ENCODE data around the gene IL4I1. TPM values are rescaled to one million over a fixed set of nuclear protein-coding genes. Genes with fewer than 3 reads are reported as not detected.
"Not testable (repeated sequence)": the region's sequence is repeated elsewhere in the genome, so short reads cannot be mapped to it uniquely, and the experiment has no call there.

The IL4I1 gene
- total RNA-seq, 1 experiment from 2014 or later, result not detected

GRCh38 chr19:49927526-49928264 lies 31.0 kb upstream of the IL4I1 start:
- no peak for TF ChIP-seq CTCF (IDR thresholded peaks at IDR 0.05; ENCODE audit: unreplicated experiment)
- CTCF ChIA-PET, result interaction anchor here (0.6 kb wide), 1 partner anchor 457 kb away, joined by 4 read pairs; no protein-coding TSS in a partner anchor
- H3K4me1 Mint-ChIP-seq (ENCODE audit: insufficient read depth, unreplicated experiment), result peaks cover 16% of the 10 kb centered on the region
- H3K4me3 Mint-ChIP-seq (ENCODE audit: unreplicated experiment), result peak overlapping the region; percentile 85
- DNase-seq (ENCODE audit: unreplicated experiment), result no peak
- BruUV-seq (replicated peaks), result no TSS peak
- H3K27me3 Mint-ChIP-seq (ENCODE audit: insufficient read depth, unreplicated experiment), result no peaks in the 10 kb centered on the region
- no peaks in the 10 kb centered on the region for H3K9me3 Mint-ChIP-seq (ENCODE audit: unreplicated experiment)
- intact Hi-C loops (cut with micrococcal nuclease), result loop anchor here (2.0 kb wide), 2 partner anchors 51 to 161 kb away; partner anchors contain the start of genes AKT1S1, AP2A1 and TBC1D17
- POLR2A ChIA-PET, result interaction anchor here (0.7 to 4.1 kb wide), 13 partner anchors 8 to 348 kb away, joined by 3 to 35 read pairs (median 5); partner anchors contain the start of genes AKT1S1, PNKP, PTOV1 and RRAS
- H3K27ac Mint-ChIP-seq (ENCODE audit: low read depth, unreplicated experiment), result peak overlapping the region; percentile 90
- H3K36me3 Mint-ChIP-seq (ENCODE audit: insufficient read depth, unreplicated experiment), result peaks cover 65% of the 10 kb centered on the region

DNA sequence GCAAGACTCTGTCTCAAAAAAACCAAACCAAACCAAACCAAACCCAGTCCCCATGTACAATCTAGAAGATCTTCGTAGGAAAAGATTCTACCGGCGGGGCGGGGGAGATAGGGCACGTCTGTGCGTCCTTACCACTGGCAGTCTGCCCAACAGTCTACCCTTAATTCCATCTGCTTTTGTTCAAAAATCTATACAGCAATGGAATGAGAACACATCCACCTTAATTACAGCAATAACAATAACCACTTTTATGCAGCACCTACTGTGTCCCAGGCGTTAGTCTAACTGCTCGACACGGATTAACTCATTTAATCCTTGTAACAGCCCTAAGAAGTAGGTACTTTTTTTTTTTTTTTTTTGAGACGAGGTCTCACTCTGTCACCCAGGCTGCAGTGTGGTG lies 29.8 kb upstream of the IL4I1 start:
- Mint-ChIP-seq H3K4me3 (ENCODE audit: unreplicated experiment) (no peak overlapping the region), H3K27me3 (ENCODE audit: insufficient read depth, unreplicated experiment) (no peaks in the 10 kb centered on the region), H3K9me3 (ENCODE audit: unreplicated experiment) (no peaks in the 10 kb centered on the region), H3K4me1 (ENCODE audit: insufficient read depth, unreplicated experiment) (peaks cover 22% of the 10 kb centered on the region), H3K36me3 (ENCODE audit: insufficient read depth, unreplicated experiment) (peaks cover 63% of the 10 kb centered on the region), H3K27ac (ENCODE audit: low read depth, unreplicated experiment) (no peak overlapping the region)
- POLR2A ChIA-PET, result no interaction called here
- BruUV-seq (replicated peaks), result no TSS peak
- intact Hi-C loops (cut with micrococcal nuclease), result no loop called here
- CTCF ChIA-PET, result no interaction called here
- no peak for DNase-seq (ENCODE audit: unreplicated experiment)
- no peak for TF ChIP-seq CTCF (IDR thresholded peaks at IDR 0.05; ENCODE audit: unreplicated experiment)

- CTCF ChIA-PET, result no interaction called here
- Mint-ChIP-seq H3K9me3 (ENCODE audit: unreplicated experiment) (no peaks in the 10 kb centered on the region), H3K4me1 (ENCODE audit: insufficient read depth, unreplicated experiment) (peaks cover 23% of the 10 kb centered on the region), H3K4me3 (ENCODE audit: unreplicated experiment) (no peak overlapping the region), H3K27me3 (ENCODE audit: insufficient read depth, unreplicated experiment) (no peaks in the 10 kb centered on the region), H3K27ac (ENCODE audit: low read depth, unreplicated experiment) (no peak overlapping the region), H3K36me3 (ENCODE audit: insufficient read depth, unreplicated experiment) (peaks cover 57% of the 10 kb centered on the region)
- intact Hi-C loops (cut with micrococcal nuclease), result no loop called here
- no peak for DNase-seq (ENCODE audit: unreplicated experiment)
- POLR2A ChIA-PET, result no interaction called here
- no peak for TF ChIP-seq CTCF (IDR thresholded peaks at IDR 0.05; ENCODE audit: unreplicated experiment)
- BruUV-seq (replicated peaks), result no TSS peak
Observed at GRCh38 chr19:49925486-49925885, 28.8 kb upstream of the IL4I1 start.

GRCh38 chr19:49924881-49925210 lies 28.2 kb upstream of the IL4I1 start:
- BruUV-seq (replicated peaks); DNase-seq (ENCODE audit: unreplicated experiment); intact Hi-C loops (cut with micrococcal nuclease); H3K9me3 Mint-ChIP-seq (ENCODE audit: unreplicated experiment); H3K27me3 Mint-ChIP-seq (ENCODE audit: insufficient read depth, unreplicated experiment); H3K27ac Mint-ChIP-seq (ENCODE audit: low read depth, unreplicated experiment); H3K4me3 Mint-ChIP-seq (ENCODE audit: unreplicated experiment): not testable (repeated sequence)
- ChIA-PET POLR2A (interaction anchor here (0.6 to 0.9 kb wide), 2 partner anchors 38 to 47 kb away, joined by 4 read pairs; partner anchors contain the start of gene TBC1D17), CTCF (interaction anchor here (0.7 kb wide), 1 partner anchor 12 kb away, joined by 3 read pairs; no protein-coding TSS in a partner anchor)
- peaks cover 17% of the 10 kb centered on the region for H3K4me1 Mint-ChIP-seq (ENCODE audit: insufficient read depth, unreplicated experiment)
- H3K36me3 Mint-ChIP-seq (ENCODE audit: insufficient read depth, unreplicated experiment), result peaks cover 56% of the 10 kb centered on the region

Measured in MCF 10A (cell line).